Measurements from ENCODE around the gene TMEM74B. TPM values are rescaled to one million over a fixed set of nuclear protein-coding genes. Genes with fewer than 3 reads are reported as not detected.

Gene TMEM74B
- total and polyA plus RNA-seq, 9 of the 15 experiments (the other 6 are each of a cell fraction or from before 2014, with no cell fraction given): 0.24 to 19.0 (median 7.5) TPM

DNA sequence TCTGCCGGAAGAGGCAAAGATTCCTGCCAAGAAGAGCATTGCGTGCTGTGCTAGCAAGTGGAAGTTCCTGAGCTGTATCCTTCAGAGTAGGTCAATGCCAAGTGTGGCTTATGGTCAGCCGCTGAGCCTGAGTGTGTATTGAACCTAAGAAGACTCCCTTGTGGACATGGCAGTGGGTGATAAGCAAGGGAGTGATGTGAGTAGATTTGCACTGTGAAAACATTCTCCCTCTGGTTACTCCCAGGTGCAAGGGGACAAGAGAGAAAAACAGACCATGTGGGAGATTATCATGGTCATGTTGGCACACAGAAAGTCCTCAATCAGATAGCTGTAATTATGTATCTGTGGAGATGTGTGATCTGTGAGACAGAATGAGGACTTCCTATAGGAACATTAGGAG, 6.1 kb upstream of the TMEM74B start (continued):
- TF ChIP-seq, protein P1, sequence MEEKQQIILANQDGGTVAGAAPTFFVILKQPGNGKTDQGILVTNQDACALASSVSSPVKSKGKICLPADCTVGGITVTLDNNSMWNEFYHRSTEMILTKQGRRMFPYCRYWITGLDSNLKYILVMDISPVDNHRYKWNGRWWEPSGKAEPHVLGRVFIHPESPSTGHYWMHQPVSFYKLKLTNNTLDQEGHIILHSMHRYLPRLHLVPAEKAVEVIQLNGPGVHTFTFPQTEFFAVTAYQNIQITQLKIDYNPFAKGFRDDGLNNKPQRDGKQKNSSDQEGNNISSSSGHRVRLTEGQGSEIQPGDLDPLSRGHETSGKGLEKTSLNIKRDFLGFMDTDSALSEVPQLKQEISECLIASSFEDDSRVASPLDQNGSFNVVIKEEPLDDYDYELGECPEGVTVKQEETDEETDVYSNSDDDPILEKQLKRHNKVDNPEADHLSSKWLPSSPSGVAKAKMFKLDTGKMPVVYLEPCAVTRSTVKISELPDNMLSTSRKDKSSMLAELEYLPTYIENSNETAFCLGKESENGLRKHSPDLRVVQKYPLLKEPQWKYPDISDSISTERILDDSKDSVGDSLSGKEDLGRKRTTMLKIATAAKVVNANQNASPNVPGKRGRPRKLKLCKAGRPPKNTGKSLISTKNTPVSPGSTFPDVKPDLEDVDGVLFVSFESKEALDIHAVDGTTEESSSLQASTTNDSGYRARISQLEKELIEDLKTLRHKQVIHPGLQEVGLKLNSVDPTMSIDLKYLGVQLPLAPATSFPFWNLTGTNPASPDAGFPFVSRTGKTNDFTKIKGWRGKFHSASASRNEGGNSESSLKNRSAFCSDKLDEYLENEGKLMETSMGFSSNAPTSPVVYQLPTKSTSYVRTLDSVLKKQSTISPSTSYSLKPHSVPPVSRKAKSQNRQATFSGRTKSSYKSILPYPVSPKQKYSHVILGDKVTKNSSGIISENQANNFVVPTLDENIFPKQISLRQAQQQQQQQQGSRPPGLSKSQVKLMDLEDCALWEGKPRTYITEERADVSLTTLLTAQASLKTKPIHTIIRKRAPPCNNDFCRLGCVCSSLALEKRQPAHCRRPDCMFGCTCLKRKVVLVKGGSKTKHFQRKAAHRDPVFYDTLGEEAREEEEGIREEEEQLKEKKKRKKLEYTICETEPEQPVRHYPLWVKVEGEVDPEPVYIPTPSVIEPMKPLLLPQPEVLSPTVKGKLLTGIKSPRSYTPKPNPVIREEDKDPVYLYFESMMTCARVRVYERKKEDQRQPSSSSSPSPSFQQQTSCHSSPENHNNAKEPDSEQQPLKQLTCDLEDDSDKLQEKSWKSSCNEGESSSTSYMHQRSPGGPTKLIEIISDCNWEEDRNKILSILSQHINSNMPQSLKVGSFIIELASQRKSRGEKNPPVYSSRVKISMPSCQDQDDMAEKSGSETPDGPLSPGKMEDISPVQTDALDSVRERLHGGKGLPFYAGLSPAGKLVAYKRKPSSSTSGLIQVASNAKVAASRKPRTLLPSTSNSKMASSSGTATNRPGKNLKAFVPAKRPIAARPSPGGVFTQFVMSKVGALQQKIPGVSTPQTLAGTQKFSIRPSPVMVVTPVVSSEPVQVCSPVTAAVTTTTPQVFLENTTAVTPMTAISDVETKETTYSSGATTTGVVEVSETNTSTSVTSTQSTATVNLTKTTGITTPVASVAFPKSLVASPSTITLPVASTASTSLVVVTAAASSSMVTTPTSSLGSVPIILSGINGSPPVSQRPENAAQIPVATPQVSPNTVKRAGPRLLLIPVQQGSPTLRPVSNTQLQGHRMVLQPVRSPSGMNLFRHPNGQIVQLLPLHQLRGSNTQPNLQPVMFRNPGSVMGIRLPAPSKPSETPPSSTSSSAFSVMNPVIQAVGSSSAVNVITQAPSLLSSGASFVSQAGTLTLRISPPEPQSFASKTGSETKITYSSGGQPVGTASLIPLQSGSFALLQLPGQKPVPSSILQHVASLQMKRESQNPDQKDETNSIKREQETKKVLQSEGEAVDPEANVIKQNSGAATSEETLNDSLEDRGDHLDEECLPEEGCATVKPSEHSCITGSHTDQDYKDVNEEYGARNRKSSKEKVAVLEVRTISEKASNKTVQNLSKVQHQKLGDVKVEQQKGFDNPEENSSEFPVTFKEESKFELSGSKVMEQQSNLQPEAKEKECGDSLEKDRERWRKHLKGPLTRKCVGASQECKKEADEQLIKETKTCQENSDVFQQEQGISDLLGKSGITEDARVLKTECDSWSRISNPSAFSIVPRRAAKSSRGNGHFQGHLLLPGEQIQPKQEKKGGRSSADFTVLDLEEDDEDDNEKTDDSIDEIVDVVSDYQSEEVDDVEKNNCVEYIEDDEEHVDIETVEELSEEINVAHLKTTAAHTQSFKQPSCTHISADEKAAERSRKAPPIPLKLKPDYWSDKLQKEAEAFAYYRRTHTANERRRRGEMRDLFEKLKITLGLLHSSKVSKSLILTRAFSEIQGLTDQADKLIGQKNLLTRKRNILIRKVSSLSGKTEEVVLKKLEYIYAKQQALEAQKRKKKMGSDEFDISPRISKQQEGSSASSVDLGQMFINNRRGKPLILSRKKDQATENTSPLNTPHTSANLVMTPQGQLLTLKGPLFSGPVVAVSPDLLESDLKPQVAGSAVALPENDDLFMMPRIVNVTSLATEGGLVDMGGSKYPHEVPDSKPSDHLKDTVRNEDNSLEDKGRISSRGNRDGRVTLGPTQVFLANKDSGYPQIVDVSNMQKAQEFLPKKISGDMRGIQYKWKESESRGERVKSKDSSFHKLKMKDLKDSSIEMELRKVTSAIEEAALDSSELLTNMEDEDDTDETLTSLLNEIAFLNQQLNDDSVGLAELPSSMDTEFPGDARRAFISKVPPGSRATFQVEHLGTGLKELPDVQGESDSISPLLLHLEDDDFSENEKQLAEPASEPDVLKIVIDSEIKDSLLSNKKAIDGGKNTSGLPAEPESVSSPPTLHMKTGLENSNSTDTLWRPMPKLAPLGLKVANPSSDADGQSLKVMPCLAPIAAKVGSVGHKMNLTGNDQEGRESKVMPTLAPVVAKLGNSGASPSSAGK (IDR thresholded peaks at IDR 0.05): no peak
- peak; percentile 82 for TF ChIP-seq NCOR1 (IDR thresholded peaks at IDR 0.05)
- TF ChIP-seq DPF2 (IDR thresholded peaks at IDR 0.05): peak; percentile 56
- peak; percentile 65 for TF ChIP-seq SMARCA4 (IDR thresholded peaks at IDR 0.05)
- peak; percentile 19; the same call in 1 of the 2 replicates for TF ChIP-seq SOX6 (IDR thresholded peaks at IDR 0.05)
- TF ChIP-seq JUNB (CRISPR knock-in tag; conservative IDR thresholded peaks at IDR 0.05): no peak
- TF ChIP-seq KLF16 (IDR thresholded peaks at IDR 0.05): peak; percentile 41; the same call in 1 of the 2 replicates
- no peak for TF ChIP-seq U2AF2 (optimal IDR thresholded peaks at IDR 0.05; ENCODE audit: low read depth, low read length)
- no peak for TF ChIP-seq NFATC3 (IDR thresholded peaks at IDR 0.05)
- TF ChIP-seq CEBPG (CRISPR knock-in tag; IDR thresholded peaks at IDR 0.05): no peak
- no peak for TF ChIP-seq CEBPG (tag; conservative IDR thresholded peaks at IDR 0.05 in 1 of 2, IDR thresholded peaks at IDR 0.05 in 1 of 2)
- TF ChIP-seq, protein P2, sequence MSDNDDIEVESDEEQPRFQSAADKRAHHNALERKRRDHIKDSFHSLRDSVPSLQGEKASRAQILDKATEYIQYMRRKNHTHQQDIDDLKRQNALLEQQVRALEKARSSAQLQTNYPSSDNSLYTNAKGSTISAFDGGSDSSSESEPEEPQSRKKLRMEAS (CRISPR knock-in tag; IDR thresholded peaks at IDR 0.05): peak; percentile 26; the same call in 1 of the 2 replicates
- no peak for TF ChIP-seq ZNF444 (CRISPR knock-in tag; IDR thresholded peaks at IDR 0.05)
- no peak for TF ChIP-seq ZNF41 (CRISPR knock-in tag; conservative IDR thresholded peaks at IDR 0.05)
- TF ChIP-seq FOXK2 (conservative IDR thresholded peaks at IDR 0.05 in 1 of 2, IDR thresholded peaks at IDR 0.05 in 1 of 2; ENCODE audit: low read depth in 2 of 2): 0 out of 4 replicates have a peak, but pooled peaks of 1 of the 2 experiments have one; percentile 18
- TF ChIP-seq POLR2AphosphoS5 (IDR thresholded peaks at IDR 0.05; ENCODE audit: control insufficient read depth, insufficient read depth, low read depth, low read length): 0 out of 2 replicates have a peak, but pooled peaks have one; percentile 26
- no peak for TF ChIP-seq CBX3 (IDR thresholded peaks at IDR 0.05; ENCODE audit: borderline replicate concordance in 1 of 2, low read length in 2 of 2)
- TF ChIP-seq SUPT5H (IDR thresholded peaks at IDR 0.05): no peak

Measured in K562 (cell line).